NT2/D1 (cell line): ENCODE results near the gene SNCAIP.

ENCODE experiments used
- SUZ12 ChIP-seq: IDR thresholded peaks from 2 replicates; pipeline ENCODE4 v1.6.1; 2011; ENCODE audit not compliant: insufficient read length, insufficient read depth; ENCODE audit errors: extremely low read depth
- YY1 ChIP-seq: IDR thresholded peaks from 2 replicates; pipeline ENCODE4 v1.6.1; 2011; ENCODE audit not compliant: insufficient read length, insufficient read depth
- ZNF274 ChIP-seq: IDR thresholded peaks from 2 replicates; pipeline ENCODE4 v1.6.1; 2011; ENCODE audit warnings: mild to moderate bottlenecking, low read depth, low read length

- no peak for TF ChIP-seq YY1
- no peak for TF ChIP-seq ZNF274
- no peak for TF ChIP-seq SUZ12
These were observed 158.3 kb downstream of the SNCAIP start for GRCh38 chr5:122470365-122470764.
